ENCODE results near the gene BLVRB. TPM values are rescaled to one million over a fixed set of nuclear protein-coding genes. Genes with fewer than 3 reads are reported as not detected.

Gene BLVRB
- total RNA-seq (2021; fragmentation: NEBNext Ultra II Directional; extraction: Animal tissue kit (Norgen Biotek cat#: 25700)), result 28.7 and 32.3 TPM in 2 replicates
- polyA plus RNA-seq (2011; rRNA removed), result 182 and 196 TPM in 2 replicates
- 134 TPM for polyA plus RNA-seq (2011; cell fraction: cytosol; rRNA removed)
- polyA plus RNA-seq (2011; cell fraction: nucleus; rRNA removed), result 82.5 TPM
- 36.4 to 73.2 TPM (median 66.2 TPM) in 4 replicates for polyA plus RNA-seq (2012, experiment 1 of 2)
- polyA plus RNA-seq (2012, experiment 2 of 2), result 60.9 TPM
- 43.5 TPM for polyA plus RNA-seq (2013, experiment 1 of 2)
- polyA plus RNA-seq (2013, experiment 2 of 2), result 41.3 TPM
- polyA minus RNA-seq (2011; rRNA and poly(A)+ RNA removed), result 37.7 and 38.8 TPM in 2 replicates
- 41.1 TPM for polyA minus RNA-seq (2011; cell fraction: cytosol; rRNA and poly(A)+ RNA removed)
- 29.0 TPM for polyA minus RNA-seq (2011; cell fraction: nucleus; rRNA and poly(A)+ RNA removed)
- long read RNA-seq, experiment 1, transcript BLVRB-201 (5 exons, 873 nt), result major isoform, 26 of 29 reads
- long read RNA-seq, experiment 1, partial matches to known transcripts, result 0 of 29 reads
- long read RNA-seq, experiment 1, other reads (novel, unspliced or antisense), result 1 of 29 reads
- long read RNA-seq, experiment 2, transcript BLVRB-201 (5 exons, 873 nt), result major isoform, 55 of 61 reads
- long read RNA-seq, experiment 2, partial matches to known transcripts, result 1 of 61 reads
- long read RNA-seq, experiment 2, other reads (novel, unspliced or antisense), result 3 of 61 reads

GRCh38 chr19:40465557-40466218 is at the start of gene BLVRB:
TSS of gene BLVRB (minus strand) at chr19:40465745. CDS start at chr19:40465688, 57 bp downstream.
- Histone ChIP-seq H2BK12ac (ENCODE audit: low read depth, low read length) (peak within 1 kb of the TSS; percentile 90; the same call in 1 of the 2 replicates), H3K79me1 (ENCODE audit: low read depth, low read length) (no peaks in the 10 kb centered on the region), H4K91ac (replicated peaks; ENCODE audit: insufficient read length, low read length) (no peak within 1 kb of the TSS), H3K4me3 (ENCODE audit: extremely low read depth in 1 of 4, insufficient read depth in 2 of 4, low read depth in 3 of 4, low read length in 4 of 4) (peak within 1 kb of the TSS; percentile 47 to 86 (median 70)), H4K8ac (ENCODE audit: extremely low read depth, insufficient read depth, low read length) (peak within 1 kb of the TSS; percentile 45; the same call in 1 of the 2 replicates), H4K20me1 (replicated peaks in 1 of 2; ENCODE audit: control insufficient read depth in 1 of 2, insufficient read depth in 2 of 2, low read length in 2 of 2) (peaks cover 4 to 8% of the 10 kb centered on the region in 2 experiments), H3K18ac (ENCODE audit: extremely low read depth, low read length) (peak within 1 kb of the TSS; percentile 95), H2BK5ac (ENCODE audit: low read depth, low read length) (peak within 1 kb of the TSS; percentile 91; the same call in 1 of the 2 replicates), H2AFZ (ENCODE audit: low read length) (no peak within 1 kb of the TSS), H2BK120ac (replicated peaks; ENCODE audit: low read depth, low read length) (no peak within 1 kb of the TSS), H2AK5ac (ENCODE audit: low read depth, low read length) (peak within 1 kb of the TSS; percentile 8; the same call in 1 of the 2 replicates), H3K14ac (ENCODE audit: insufficient read length) (no peak within 1 kb of the TSS), H3K4ac (replicated peaks; ENCODE audit: insufficient read length, low read depth, low read length) (no peak within 1 kb of the TSS), H2BK20ac (ENCODE audit: low read length) (no peak within 1 kb of the TSS), H3K4me2 (ENCODE audit: insufficient read depth in 1 of 2, low read depth in 2 of 2, low read length in 2 of 2) (peak within 1 kb of the TSS; percentile 72 to 75), H3K23me2 (ENCODE audit: low read depth, low read length) (peaks cover 8% of the 10 kb centered on the region), H3K9me3 (ENCODE audit: insufficient read depth in 2 of 2, low read depth in 1 of 2, low read length in 1 of 2) (no peaks in the 10 kb centered on the region), H3K79me2 (ENCODE audit: control insufficient read depth in 1 of 2, insufficient read depth in 2 of 2, low read length in 2 of 2) (no peaks in the 10 kb centered on the region), H3K23ac (ENCODE audit: insufficient read length) (peak within 1 kb of the TSS; percentile 35), H3K9ac (replicated peaks in 1 of 4; ENCODE audit: extremely low read depth in 1 of 4, low read depth in 3 of 4, low read length in 3 of 4) (peak within 1 kb of the TSS; percentile 48 to 78 (median 60); a peak in 5 of 7 replicates), H3K4me1 (replicated peaks in 1 of 4; ENCODE audit: control insufficient read depth in 3 of 4, insufficient read depth in 4 of 4, low read length in 3 of 4) (peaks cover 0 to 15% (median 8%) of the 10 kb centered on the region in 4 experiments; a peak in 6 of 7 replicates), H4K5ac (ENCODE audit: insufficient read length, low read depth, low read length) (no peak within 1 kb of the TSS), H2BK15ac (ENCODE audit: low read length) (peak within 1 kb of the TSS; percentile 95; the same call in 1 of the 2 replicates), H3K36me3 (ENCODE audit: control insufficient read depth in 2 of 4, insufficient read depth in 4 of 4, low read length in 3 of 4) (no peaks in the 10 kb centered on the region), H3K27me3 (replicated peaks in 1 of 4; ENCODE audit: control insufficient read depth in 3 of 4, extremely low read depth in 1 of 4, insufficient read depth in 3 of 4, low read length in 3 of 4) (peaks cover 12 to 28% (median 22%) of the 10 kb centered on the region in 4 experiments), H3K56ac (replicated peaks; ENCODE audit: insufficient read length, low read depth, low read length) (peak within 1 kb of the TSS; percentile 47), H3K27ac (ENCODE audit: low read depth, low read length) (no peak within 1 kb of the TSS)
- 1% methylated on average over 43 of the region's 54 CpGs; no CpG with 5 or more reads in 1 of the 2 experiments for WGBS, 2 experiments (ENCODE audit: extremely low coverage in 1 of 2, insufficient coverage in 1 of 2, insufficient read length in 1 of 2, insufficient replicate concordance in 2 of 2, low coverage in 1 of 2, low lambda C conversion rate in 2 of 2, missing lambda C conversion rate in 1 of 2)
- FAIRE-seq (no peak), DNase-seq (ENCODE audit: low read depth in 1 of 2, low spot score in 2 of 2) (peak; percentile 99 to 100)
- ChIA-PET CTCF (ENCODE audit: partially characterized antibody) (interaction anchor here (0.5 to 7.9 kb wide), 29 partner anchors 8 to 159 kb away, joined by 3 to 49 read pairs (median 7); partner anchors contain the start of gene SERTAD1), POLR2A (ENCODE audit: partially characterized antibody) (interaction anchor here (1.0 to 5.3 kb wide), 4 partner anchors 22 to 45 kb away, joined by 3 to 25 read pairs (median 6); partner anchors contain the start of gene SERTAD3)
- TF ChIP-seq CTBP2 (IDR thresholded peaks at IDR 0.05; ENCODE audit: borderline replicate concordance, insufficient read depth, insufficient read length, low read length), result no peak
- no peak for TF ChIP-seq JUN (IDR thresholded peaks at IDR 0.05; ENCODE audit: low read depth, low read length)
- TF ChIP-seq PHF8 (conservative IDR thresholded peaks at IDR 0.05; ENCODE audit: low read depth, low read length), result peak; percentile 59; the same call in 1 of the 2 replicates
- TF ChIP-seq RAD21 (IDR thresholded peaks at IDR 0.05 in 1 of 2, conservative IDR thresholded peaks at IDR 0.05 in 1 of 2; ENCODE audit: low read depth in 2 of 2, low read length in 2 of 2), result no peak
- TF ChIP-seq RXRA (IDR thresholded peaks at IDR 0.05; ENCODE audit: insufficient read depth, low read depth, low read length), result no peak
- TF ChIP-seq GTF2F1 (IDR thresholded peaks at IDR 0.05; ENCODE audit: borderline replicate concordance, low read depth, low read length), result no peak

Measured in H1 (cell line).